Measurements from ENCODE around the gene OIT3. TPM values are rescaled to one million over a fixed set of nuclear protein-coding genes. Genes with fewer than 3 reads are reported as not detected.

Gene OIT3
- total and polyA plus RNA-seq, 2 donors (not counting 3 experiments of a cell fraction or from before 2014, with no cell fraction given) = 0.15 TPM; not detected in 1

DNA sequence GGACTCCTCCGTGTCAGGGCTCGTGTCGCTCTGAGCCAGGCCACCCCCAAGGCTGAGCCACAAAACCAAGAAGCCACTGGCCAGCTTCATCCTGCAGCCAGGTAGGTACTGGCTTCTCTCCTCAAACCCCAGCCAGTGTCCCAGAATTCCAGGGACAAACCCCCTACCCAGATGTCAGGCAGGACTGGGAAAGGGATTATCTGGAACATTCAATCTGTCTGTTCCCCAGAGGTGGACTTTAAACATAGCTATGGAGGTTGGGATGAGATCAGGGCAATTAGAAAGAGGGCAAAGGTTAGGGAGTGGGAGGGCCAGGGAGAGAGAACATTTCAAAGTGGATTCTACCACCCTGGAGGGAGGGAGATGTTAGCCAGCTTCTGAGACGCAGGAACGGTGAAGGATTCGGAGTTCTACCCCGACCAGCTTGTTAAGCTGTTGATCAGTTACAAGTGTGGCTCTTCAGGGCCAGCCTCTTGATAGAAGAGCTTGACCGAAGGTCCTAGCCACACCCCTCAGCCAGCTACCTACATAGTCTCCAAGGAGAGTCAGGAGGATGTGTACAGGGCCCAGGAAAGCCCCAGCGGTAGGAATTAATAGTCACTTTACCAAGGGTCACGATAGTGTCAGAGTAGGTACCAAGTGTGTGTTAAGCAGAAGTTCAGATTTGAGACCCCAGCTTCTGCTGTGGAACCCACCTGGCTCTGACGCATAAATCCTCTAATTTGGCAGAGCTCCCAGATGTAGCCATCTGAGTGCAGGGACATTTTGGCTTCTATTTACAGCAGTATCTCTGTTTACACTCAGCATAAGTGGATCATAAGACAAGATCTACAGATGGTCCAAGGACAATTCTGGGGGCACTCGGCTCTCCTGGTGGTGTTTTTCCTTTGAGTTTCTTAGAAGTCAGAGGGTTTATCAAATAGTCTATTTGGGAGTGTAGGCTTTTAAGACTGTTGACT is 61.3 kb downstream of the OIT3 start, which contains the start of gene PLA2G12B:
TSS of gene PLA2G12B (minus strand) at position 211 of the 959 bp plus-strand sequence. CDS start at position 90, 121 bp downstream.
- H3K4me2 ChIP-seq (ENCODE audit: insufficient read depth, low read length) = no peak within 1 kb of the TSS
- H3K27me3 ChIP-seq (ENCODE audit: control insufficient read depth in 2 of 2, insufficient read depth in 2 of 2, low read length in 2 of 2) = no peaks in the 10 kb centered on the region
- BruUV-seq (replicated peaks) = no TSS peak
- FAIRE-seq (no peak), DNase-seq (ENCODE audit: low read depth, low spot score) (no peak)
- no peak within 1 kb of the TSS for H3K27ac ChIP-seq (ENCODE audit: insufficient read depth, low read depth, low read length)
- TF ChIP-seq, protein P1, sequence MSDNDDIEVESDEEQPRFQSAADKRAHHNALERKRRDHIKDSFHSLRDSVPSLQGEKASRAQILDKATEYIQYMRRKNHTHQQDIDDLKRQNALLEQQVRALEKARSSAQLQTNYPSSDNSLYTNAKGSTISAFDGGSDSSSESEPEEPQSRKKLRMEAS (IDR thresholded peaks at IDR 0.05; ENCODE audit: insufficient read depth, insufficient read length) = no peak
- TF ChIP-seq CTCF (IDR thresholded peaks at IDR 0.05; ENCODE audit: extremely low read depth in 1 of 2, insufficient read depth in 1 of 2, low read depth in 1 of 2, low read length in 2 of 2) (no peak), EZH2 (IDR thresholded peaks at IDR 0.05; ENCODE audit: borderline replicate concordance, low read depth, low read length, severe bottlenecking) (no peak), GATA2 (IDR thresholded peaks at IDR 0.05; ENCODE audit: insufficient read depth, insufficient read length, low read depth, low read length) (no peak), POLR2A (IDR thresholded peaks at IDR 0.05; ENCODE audit: low read depth, low read length) (no peak), FOS (IDR thresholded peaks at IDR 0.05; ENCODE audit: borderline replicate concordance, insufficient read depth, low read length) (no peak), POLR2AphosphoS5 (IDR thresholded peaks at IDR 0.05; ENCODE audit: insufficient read depth, low read depth, low read length) (no peak), JUN (IDR thresholded peaks at IDR 0.05; ENCODE audit: borderline replicate concordance, insufficient read depth, insufficient read length, low read depth) (no peak), MYC (IDR thresholded peaks at IDR 0.05; ENCODE audit: low read depth, low read length) (no peak)
- intact Hi-C loops (cut with micrococcal nuclease) = no loop called here
- POLR2A ChIA-PET = no interaction called here
- no peaks in the 10 kb centered on the region for H3K36me3 ChIP-seq (ENCODE audit: control insufficient read depth in 2 of 2, extremely low read depth in 1 of 2, insufficient read depth in 2 of 2, low read length in 2 of 2)
- no peaks in the 10 kb centered on the region for H3K9me3 ChIP-seq (replicated peaks; ENCODE audit: control insufficient read depth, insufficient read depth, low read length)
- dilution Hi-C loops (cut with MboI; ENCODE audit: extremely low pct_ligation_motif_present, low sequenced_read_pairs) = no loop called here
- H3K9ac ChIP-seq (replicated peaks; ENCODE audit: extremely low read depth, insufficient read depth, low read length) = no peak within 1 kb of the TSS
- H3K79me2 ChIP-seq (ENCODE audit: control insufficient read depth, insufficient read depth, low read length) = no peaks in the 10 kb centered on the region
- H3K4me3 ChIP-seq (replicated peaks in 1 of 3; ENCODE audit: insufficient read depth in 1 of 3, low read depth in 1 of 3, low read length in 3 of 3) = no peak within 1 kb of the TSS
- H3K9me1 ChIP-seq (replicated peaks; ENCODE audit: control insufficient read depth, extremely low read depth, insufficient read depth, low read length) = no peaks in the 10 kb centered on the region
- CTCF ChIA-PET = interaction anchor here (0.6 to 1.2 kb wide), 3 partner anchors 9 to 107 kb away, joined by 3 to 5 read pairs (median 4); no protein-coding TSS in a partner anchor
- H3K4me1 ChIP-seq (ENCODE audit: control insufficient read depth, extremely low read depth, insufficient read depth, low read length) = no peaks in the 10 kb centered on the region
- H4K20me1 ChIP-seq (replicated peaks; ENCODE audit: control insufficient read depth, extremely low read depth, insufficient read depth, low read length) = no peaks in the 10 kb centered on the region
- H2AFZ ChIP-seq (ENCODE audit: low read depth, low read length) = no peak within 1 kb of the TSS

Measured in endothelial cell of umbilical vein (primary cell).